GM18507 (cell line): ENCODE measurements around the gene C1QTNF12.
A peak's percentile ranks its signal among the peaks of the same experiment; 100 is the strongest.
"Not testable (repeated sequence)": the region's sequence is repeated elsewhere in the genome, so short reads cannot be mapped to it uniquely, and the experiment has no call there.

Experiments used
- DNase-seq: peaks from one replicate; pipeline ENCODE4 v3.0.0; 2011; ENCODE audit warnings: low read depth; ENCODE audit not compliant: insufficient read length; ENCODE audit errors: extremely low spot score
- FAIRE-seq: peaks from 2 replicates; lab custom pipeline; 2011; peaks lifted over from hg19 to GRCh38; lab: Jason Lieb, UNC

The C1QTNF12 gene

DNA sequence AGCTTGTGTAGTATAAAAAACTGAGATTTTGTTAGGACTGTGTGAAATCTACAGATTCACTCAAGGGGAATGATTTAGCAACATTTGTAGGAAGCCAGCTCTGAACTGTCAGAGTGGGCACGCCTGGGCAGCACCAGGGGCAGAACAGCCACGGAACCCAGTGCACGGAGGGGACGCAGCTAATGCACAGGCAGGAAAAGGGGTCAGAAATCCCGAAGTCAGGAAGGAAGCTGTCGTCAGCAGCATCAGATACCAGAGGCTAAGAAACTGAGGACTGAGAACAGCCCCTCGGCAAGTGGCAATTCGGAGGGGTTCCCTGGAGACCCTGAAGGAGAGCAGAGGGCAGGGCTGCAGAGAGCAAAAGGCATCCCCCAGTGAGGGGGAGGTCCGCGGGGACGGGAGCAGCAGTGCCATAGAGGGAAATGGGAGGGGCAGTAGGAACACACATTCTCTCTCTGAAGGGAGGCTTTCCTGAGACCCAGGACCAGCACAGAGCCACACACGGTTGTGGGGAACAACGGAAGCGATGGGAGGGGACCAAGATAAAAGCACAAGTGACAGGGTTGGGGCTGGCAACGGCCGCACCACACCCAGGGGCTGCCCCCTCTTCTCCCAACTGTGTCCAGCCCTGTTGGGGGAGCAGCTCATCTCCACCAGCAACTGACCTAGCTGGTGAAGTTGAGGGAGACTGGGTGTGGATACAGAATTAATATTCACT is 14.5 kb upstream of the C1QTNF12 start:
- no peak for FAIRE-seq
- no peak for DNase-seq

- FAIRE-seq (no peak), DNase-seq (no peak)
Measured at GRCh38 chr1:1259951-1260600, 13.6 kb upstream of the C1QTNF12 start.

DNA sequence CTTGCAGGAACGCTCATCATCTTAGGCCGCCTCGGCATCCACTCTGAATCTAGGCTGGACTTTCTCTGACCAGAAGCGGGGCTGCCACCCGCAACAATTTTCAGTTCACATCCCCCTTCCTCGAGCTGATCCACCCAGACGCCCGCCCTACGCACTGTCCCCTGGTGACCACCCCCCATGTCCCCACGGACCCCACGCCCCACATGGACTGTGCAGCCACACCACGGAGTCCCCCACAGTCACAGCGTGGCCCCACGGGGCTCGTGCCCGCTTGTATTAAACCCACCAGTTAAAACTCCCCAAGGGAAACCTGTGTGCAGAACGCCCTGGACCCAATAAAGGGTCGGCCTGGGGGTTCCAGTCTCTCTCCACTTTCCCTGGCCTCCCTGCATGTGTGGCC is 13.0 kb upstream of the C1QTNF12 start:
- DNase-seq (no peak), FAIRE-seq (no peak)

GRCh38 chr1:1259119-1259488 is 12.6 kb upstream of the C1QTNF12 start:
- no peak for DNase-seq
- no peak for FAIRE-seq

DNA sequence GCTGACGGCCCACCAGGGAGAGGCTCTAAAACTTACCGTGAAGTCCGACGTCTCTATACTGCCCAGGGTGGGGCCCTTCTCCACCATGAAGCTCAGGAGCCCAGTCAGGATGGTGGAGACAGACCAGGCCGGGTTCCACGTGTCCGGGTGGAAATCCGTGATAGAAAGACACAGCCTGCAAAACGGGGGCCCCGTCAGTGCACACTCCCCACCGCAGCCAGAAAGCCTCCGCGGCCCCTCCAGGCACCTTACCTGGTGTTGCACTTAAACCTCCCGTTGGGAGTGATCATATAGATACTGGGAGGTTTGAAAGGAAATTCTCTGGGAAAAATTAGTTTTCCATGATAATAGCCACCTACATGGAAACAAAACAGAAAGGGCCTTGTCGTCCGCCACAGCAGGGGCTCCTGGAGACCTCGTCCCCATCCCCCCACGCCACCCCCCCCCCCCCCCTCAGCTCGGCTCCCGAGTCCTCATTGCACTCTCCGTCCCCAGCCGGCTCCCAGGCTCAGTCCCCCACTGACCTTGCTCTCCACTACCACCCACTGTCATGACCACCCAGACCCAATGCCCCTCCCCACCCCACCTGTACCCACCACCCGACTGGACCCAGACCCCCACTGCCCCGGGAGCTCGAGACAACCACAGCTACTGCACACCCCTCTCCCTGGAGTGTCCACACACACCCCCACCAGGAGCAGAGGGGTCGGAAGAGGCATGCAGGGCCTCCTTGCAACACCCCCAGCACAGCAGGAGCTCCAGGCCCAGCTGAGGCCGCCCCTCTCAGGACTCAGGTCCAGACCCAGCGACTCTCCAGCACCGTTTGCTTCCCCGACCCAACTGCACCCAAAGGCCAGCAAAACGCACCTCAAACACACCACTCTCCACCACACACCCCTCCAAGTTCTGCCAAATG is 10.7 kb upstream of the C1QTNF12 start:
- FAIRE-seq (no peak), DNase-seq (no peak)

DNA sequence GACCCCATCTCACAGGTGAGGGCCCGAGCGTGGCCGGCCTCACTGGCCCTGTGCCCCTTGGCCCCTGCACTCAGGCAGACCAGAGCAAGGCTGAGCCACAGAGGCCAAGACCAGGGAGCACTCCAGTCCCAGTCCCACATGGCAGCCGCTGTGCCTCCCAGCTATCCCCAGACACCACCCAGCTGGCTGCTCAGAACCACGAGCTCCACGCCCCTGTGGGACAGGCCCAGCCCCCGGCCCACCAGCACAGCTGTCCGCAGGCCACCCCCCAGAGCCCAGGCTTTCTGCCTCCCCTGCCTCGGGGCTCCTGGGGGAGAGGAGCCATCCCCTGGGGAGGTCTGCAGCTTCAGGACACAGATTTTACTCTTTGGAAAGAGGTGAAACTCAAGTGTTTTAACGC is 9.1 kb upstream of the C1QTNF12 start:
- FAIRE-seq (no peak), DNase-seq (no peak)

DNA sequence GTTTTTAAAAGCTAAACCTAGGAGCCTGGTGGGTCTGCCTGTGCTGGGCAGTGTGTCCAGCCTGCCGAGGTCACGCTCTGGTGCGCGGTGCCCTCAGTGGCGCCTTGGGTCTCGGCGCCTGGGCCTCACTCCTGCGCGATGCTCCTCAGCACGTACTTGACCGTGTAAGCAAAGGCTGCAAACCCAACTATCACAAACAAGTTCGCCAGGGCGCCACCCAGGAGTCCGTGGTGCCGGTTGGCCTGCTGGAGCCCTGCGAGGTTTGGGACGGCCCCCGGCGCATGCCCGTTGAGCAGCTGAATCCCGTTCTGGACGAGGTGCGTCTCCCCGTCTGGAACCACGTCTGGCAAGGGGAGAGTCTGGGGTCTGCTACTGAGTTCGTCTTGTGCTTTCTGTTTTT is 8.6 kb upstream of the C1QTNF12 start:
- FAIRE-seq, result no peak
- DNase-seq, result no peak

- FAIRE-seq (no peak), DNase-seq (no peak)
Measured at GRCh38 chr1:1254667-1254998, 8.1 kb upstream of the C1QTNF12 start.

DNA sequence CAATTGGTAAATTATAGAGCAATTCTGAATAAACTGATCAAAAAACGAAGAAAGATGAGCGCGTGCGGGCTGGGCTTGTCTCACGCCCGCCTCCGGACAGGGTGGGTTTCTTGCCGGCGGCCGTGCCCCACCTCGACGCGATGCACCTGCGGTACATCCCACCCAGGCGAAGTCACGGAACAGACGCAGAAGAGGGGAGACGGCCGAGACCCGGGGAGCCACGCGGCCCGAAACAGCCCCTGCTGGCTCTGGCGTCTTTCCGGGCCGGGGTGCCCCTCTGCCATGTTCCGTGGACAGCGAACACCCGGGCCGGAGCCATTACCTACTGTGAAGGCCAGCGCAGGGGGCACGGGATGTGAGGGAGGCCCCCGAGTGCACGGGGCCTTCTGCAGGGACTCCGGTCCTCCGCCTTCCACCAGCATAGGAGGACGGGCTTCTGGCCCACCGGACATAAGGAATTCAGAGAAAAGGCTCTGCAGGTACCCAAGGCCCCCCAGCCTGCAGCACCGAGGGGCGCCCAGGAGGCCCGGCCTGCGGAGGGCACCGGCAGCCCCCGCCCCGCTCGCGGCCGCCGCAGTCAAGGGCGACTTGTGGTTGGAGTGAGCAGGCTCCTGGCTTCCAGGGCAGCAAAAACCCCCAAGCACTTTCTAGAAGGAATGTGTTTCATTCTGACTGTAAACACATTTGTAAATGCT is 7.6 kb upstream of the C1QTNF12 start:
- FAIRE-seq (no peak), DNase-seq (no peak)

- DNase-seq (no peak), FAIRE-seq (no peak)
Measured at GRCh38 chr1:1253314-1253713, 6.8 kb upstream of the C1QTNF12 start.

DNA sequence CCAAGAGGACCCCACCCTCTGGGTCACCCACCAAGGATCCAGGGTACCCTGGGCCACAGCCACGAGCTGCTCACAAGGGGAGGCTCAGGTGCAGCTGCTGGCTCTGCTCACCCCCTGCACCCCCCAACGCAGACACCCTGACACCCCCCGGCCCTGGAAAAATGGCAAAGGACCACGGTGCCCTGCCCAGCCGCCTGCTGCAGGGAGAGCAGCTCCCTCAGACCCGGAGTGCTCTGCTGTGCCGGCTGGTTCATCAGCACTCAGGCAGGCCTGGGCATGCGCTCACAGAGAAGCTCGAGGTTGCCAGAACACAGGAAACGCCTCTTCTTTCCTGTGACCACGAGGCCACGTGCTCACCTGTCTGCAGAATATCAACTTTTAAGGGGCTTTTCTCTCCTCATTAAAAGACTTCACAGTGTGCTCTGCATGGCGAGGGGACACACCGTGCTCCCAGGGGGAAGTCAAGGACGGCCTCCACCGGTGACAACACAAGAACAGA is 4.3 kb upstream of the C1QTNF12 start:
- peak; percentile 96 for FAIRE-seq
- peak; percentile 78 for DNase-seq

DNA sequence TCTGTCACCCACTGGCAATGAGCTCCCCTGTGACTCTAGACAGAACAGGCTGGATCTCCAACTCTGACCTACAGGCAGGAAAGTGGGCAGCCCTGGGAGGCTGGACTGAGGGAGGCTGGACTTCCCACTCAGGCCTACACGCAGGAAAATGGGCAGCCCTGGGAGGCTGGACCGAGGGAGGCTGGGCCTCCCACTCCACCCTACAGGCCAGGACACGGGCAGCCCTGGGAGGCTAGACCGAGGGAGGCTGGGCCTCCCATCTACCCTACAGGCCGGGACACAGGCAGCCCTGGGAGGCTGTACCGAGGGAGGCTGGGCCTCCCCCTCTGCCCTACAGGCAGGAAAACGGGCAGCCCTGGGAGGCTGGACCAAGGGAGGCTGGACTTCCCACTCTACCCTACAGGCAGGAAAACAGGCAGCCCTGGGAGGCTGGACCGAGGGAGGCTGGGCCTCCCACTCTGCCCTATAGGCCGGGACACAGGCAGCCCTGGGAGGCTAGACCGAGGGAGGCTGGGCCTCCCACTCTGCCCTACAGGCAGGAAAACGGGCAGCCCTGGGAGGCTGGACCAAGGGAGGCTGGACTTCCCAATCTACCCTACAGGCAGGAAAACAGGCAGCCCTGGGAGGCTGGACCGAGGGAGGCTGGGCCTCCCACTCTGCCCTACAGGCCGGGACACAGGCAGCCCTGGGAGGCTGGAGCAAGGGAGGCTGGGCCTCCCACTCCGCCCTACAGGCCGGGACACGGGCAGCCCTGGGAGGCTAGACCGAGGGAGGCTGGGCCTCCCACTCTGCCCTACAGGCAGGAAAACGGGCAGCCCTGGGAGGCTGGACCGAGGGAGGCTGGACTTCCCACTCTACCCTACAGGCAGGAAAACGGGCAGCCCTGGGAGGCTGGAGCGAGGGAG is 1.7 kb upstream of the C1QTNF12 start:
- not testable (repeated sequence) for FAIRE-seq, DNase-seq

DNA sequence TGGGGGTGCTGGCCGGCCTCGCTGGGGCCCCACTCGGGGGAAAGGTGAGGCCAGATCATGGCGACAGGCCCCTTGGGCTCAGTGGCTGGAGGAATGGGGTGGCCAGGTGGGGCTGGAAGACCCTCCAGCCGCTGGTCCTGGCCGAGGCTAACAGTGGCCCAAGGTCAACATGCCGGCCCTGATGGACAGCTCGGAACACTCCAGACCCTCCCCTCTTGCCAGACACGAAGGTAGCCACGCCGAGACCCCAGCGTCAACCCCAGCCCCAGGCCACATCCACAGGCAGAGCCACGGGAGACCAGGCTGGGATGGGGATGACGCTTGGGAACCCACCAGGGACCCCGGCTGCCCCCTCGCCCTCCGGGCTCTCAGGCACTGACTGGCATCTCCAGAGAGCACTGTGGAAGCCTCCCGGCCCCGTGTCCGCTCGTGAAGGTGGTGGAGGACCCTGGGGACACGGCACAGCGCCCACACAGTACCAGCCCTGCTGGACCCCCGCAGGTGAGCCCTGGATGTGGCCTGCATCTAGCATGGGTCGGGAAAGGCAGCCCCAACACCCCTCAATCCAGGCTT is 905 bp upstream of the C1QTNF12 start:
- DNase-seq, result no peak
- no peak for FAIRE-seq

GRCh38 chr1:1245817-1246576 is 525 bp downstream of the C1QTNF12 start:
- no peak for FAIRE-seq
- no peak for DNase-seq

DNA sequence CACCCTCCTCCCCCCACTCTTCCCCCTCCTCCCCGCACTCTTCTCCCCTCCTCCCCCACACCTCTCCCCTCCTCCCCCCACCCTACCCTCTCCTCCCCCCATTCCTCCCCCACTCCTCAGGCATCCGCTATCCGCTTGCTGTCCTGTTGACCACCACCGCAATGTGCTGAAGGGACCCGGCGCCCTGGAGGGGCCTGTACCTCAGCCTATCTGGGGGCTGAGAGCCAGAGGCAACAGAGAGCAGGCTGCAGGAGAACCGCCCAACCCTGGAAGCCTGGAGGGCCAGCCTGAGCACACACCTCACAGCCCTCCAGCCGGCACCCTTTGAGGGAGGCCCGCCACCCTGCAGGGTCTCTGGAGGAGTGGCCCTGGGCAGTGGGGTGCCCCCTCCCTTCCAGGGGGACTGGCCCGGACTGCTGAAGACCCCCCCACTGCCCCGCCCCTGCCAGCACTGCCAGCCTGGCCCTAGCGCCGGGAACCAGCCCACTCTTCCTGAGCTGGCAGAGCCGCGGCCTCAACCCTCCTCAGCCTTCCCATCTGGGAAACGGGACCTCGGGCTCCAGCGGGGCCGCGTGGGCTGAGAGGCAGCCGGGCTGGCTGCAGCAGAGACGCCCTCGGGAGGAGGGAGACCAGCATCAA is 1.2 kb downstream of the C1QTNF12 start:
- DNase-seq (no peak), FAIRE-seq (no peak)

DNA sequence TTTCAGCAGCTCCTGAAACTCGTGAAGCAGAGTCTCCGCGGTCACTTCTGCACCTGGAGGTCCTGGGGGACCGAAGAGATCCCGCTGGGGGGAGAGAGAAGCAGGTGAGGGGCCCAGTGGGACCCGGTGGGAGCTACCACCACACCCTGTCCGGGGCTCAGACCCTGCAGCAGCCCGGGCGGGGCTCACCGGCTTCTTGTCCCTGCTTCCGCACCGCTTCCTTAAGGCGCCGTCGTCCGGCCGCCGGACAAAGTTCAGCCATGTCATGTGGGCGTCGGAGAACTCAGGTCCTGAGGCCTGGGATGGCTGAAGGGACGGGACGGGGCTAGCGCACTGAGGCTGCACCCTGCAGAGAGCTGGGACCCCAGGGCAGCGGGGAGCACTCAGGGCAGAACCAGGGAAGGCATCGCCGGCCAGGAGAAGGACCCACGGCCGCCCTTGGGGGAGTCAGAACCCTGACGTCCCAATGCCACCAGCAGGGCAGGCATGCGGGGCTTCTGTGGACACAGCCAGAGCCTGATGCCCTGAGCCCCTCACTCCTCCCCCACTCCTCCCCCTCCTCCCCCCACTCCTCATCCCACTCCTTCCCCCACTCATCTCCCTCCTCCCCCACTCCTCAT is 2.2 kb downstream of the C1QTNF12 start:
- DNase-seq (no peak), FAIRE-seq (no peak)

DNA sequence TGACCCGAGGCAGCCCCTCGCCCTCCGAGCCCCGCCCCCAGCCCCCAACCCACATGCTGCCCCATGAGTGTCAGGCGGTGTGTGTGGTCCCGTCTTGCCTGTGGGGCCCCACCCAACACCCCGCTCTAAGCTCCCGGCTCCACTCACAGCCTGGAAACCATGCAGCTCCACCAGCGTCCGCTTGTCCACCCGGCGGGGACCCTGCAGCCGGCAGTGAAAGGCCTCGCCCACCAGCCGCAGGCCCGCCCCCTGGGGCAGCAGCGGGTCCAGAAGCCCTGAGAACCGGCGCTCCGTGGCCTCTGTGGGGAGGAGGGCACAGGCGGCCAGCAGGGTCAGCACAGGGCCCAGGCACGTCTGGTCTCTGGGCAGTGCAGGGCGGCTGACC is 2.7 kb downstream of the C1QTNF12 start:
- DNase-seq (no peak), FAIRE-seq (no peak)
